RCC 7860 (cell line): ENCODE measurements around the gene PRR16.

ENCODE experiments used
- DNase-seq: peaks from one replicate; pipeline ENCODE4 v3.0.0-alpha.2; 2015; ENCODE audit warnings: low spot score
- FAIRE-seq: peaks from 2 replicates; lab custom pipeline; 2012; peaks lifted over from hg19 to GRCh38; lab: Jason Lieb, UNC

Gene PRR16

GRCh38 chr5:120703918-120704587 is 240.0 kb downstream of the PRR16 start:
- DNase-seq (no peak), FAIRE-seq (no peak)

- no peak for FAIRE-seq
- no peak for DNase-seq
Observed at GRCh38 chr5:120706877-120707276, 242.8 kb downstream of the PRR16 start.

GRCh38 chr5:120717381-120717780 is 253.3 kb downstream of the PRR16 start:
- no peak for FAIRE-seq
- DNase-seq = no peak

GRCh38 chr5:120730214-120730613 is 266.1 kb downstream of the PRR16 start:
- DNase-seq = no peak
- FAIRE-seq = no peak

- no peak for DNase-seq
Observed at GRCh38 chr5:120734033-120734432, 269.9 kb downstream of the PRR16 start.

DNA sequence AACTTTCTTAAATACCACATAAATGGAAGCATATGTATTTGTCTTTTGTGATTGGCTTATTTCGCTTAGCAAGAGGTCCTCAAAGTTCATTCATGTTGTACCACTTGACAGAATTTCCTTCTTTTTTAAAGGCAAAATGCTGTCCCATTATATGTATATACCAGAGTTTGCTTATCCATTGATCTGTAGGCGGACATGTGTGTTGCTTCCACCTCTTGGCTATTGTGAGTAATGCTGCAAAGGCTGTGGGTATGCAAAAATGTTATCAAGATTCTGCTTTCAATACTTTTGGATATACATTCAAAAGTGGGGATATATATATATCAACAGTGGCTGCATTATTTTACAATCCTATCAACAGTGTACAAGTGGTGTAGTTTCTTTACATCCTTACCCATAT is 271.0 kb downstream of the PRR16 start:
- FAIRE-seq = no peak
- no peak for DNase-seq

More at GRCh38 chr5:120734033-120734432, 269.9 kb downstream of the PRR16 start:
- FAIRE-seq = no peak
